K562 (cell line): ENCODE results near the gene TGFB1I1. TPM values are rescaled to one million over a fixed set of nuclear protein-coding genes. Genes with fewer than 3 reads are reported as not detected.
A peak's percentile ranks its signal among the peaks of the same experiment; 100 is the strongest.

Experiments
- CBX2 ChIP-seq: fragments of 200-600 bp; sonication (generic); IDR thresholded peaks from one replicate; pipeline ENCODE4 v1.6.1; 2012; ENCODE audit warnings: mild to moderate bottlenecking, low read length, inconsistent platforms; ENCODE audit not compliant: insufficient read depth, poor library complexity, severe bottlenecking
- ETV5 ChIP-seq: sonication (generic); formaldehyde crosslinking; IDR thresholded peaks from 2 replicates; pipeline ENCODE4 v1.4.0; 2020; ENCODE audit warnings: low read depth, mild to moderate bottlenecking, missing genetic modification reagents
- GTF2A2 ChIP-seq: IDR thresholded peaks from 2 replicates; pipeline ENCODE4 v1.6.1; 2016; ENCODE audit warnings: mild to moderate bottlenecking, missing genetic modification characterization, missing compliant biosample characterization
- KLF6 ChIP-seq: fragments of 250-450 bp; sonication (Bioruptor Pico); IDR thresholded peaks from 2 replicates; pipeline ENCODE4 v1.4.0; 2020; ENCODE audit warnings: mild to moderate bottlenecking, moderate library complexity, borderline replicate concordance
- LCOR ChIP-seq: sonication (generic); formaldehyde crosslinking; IDR thresholded peaks from 2 replicates; pipeline ENCODE4 v1.8.0; 2022; ENCODE audit warnings: mild to moderate bottlenecking, missing genetic modification reagents
- MAFK ChIP-seq: IDR thresholded peaks from 2 replicates; pipeline ENCODE4 v1.6.1; 2011; ENCODE audit warnings: low read length, improper control_type of control experiment
- MAZ ChIP-seq, 2 experiments: fragments of 450-650 bp in 1 of 2; sonication (generic) in 1 of 2; formaldehyde crosslinking; IDR thresholded peaks in 1 of 2; conservative IDR thresholded peaks in 1 of 2; 2 replicates each; pipeline versions ENCODE4 v1.4.0 to v1.5.0; 2020; ENCODE audit warnings: mild to moderate bottlenecking in 1 of 2, missing genetic modification reagents in 1 of 2
- NFRKB ChIP-seq: fragments of 450-650 bp; IDR thresholded peaks from 2 replicates; pipeline ENCODE4 v1.6.1; 2016; ENCODE audit warnings: low read depth
- POLR2AphosphoS2 ChIP-seq: IDR thresholded peaks from 2 replicates; pipeline ENCODE4 v1.6.1; 2012; ENCODE audit warnings: low read length, improper control_type of control experiment
- TAL1 ChIP-seq: fragments of 450-650 bp; IDR thresholded peaks from 2 replicates; pipeline ENCODE4 v1.6.1; 2016; ENCODE audit warnings: mild to moderate bottlenecking
- TBP ChIP-seq: optimal IDR thresholded peaks from 2 replicates; pipeline ENCODE3; 2011; ENCODE audit warnings: low read depth, low read length, improper control_type of control experiment
- TEAD4 ChIP-seq, 2 experiments: sonication (generic) in 1 of 2; formaldehyde crosslinking in 1 of 2; IDR thresholded peaks; 2 replicates each; pipeline versions ENCODE4 v1.6.1 to v1.8.0; 2012 to 2022; ENCODE audit warnings: borderline replicate concordance in 1 of 2, inconsistent platforms in 1 of 2, low read length in 1 of 2, mild to moderate bottlenecking in 1 of 2, missing genetic modification reagents in 1 of 2
- ZNF232 ChIP-seq: sonication (generic); formaldehyde crosslinking; IDR thresholded peaks from 2 replicates; pipeline ENCODE4 v1.8.0; 2022; ENCODE audit warnings: mild to moderate bottlenecking, missing genetic modification reagents
- polyA plus RNA-seq, 8 experiments: library from polyadenylated mRNA; depleted of rRNA in 4 of 8; stranded (reverse) in 5 of 8; unstranded in 3 of 8; fragments of >200 nt; fragmentation: Nextera tagmentation in 2 of 8; fragmentation: Illumina TruSeq in 1 of 8; extraction: Ambion mirVana in 2 of 8; extraction: Trizol in 1 of 8; gene quantifications; 2 replicates each; pipeline versions ENCODE4 v1.2.1 to v1.2.3, GENCODE V29; 2011 to 2014; ENCODE audit warnings: inconsistent platforms in 1 of 8, missing spikeins in 1 of 8
- total RNA-seq, 7 experiments: library from RNA; depleted of rRNA in 6 of 7; stranded (reverse); fragments of >200 nt in 6 of 7; fragmentation: Illumina TruSeq in 2 of 7; extraction: Trizol in 2 of 7; gene quantifications; 2 replicates each; pipeline versions ENCODE4 v1.2.1 to v1.2.3, GENCODE V29; 2011 to 2021; ENCODE audit warnings: low replicate concordance in 1 of 7
- TF ChIP-seq, protein P1 (sequence below): fragments of 250-450 bp; sonication (Bioruptor Pico); IDR thresholded peaks from 2 replicates; pipeline ENCODE4 v1.9.0; 2021; ENCODE audit warnings: mild to moderate bottlenecking, inconsistent platforms
- TF ChIP-seq, protein P2 (sequence below): fragments of 450-650 bp; IDR thresholded peaks from 2 replicates; pipeline ENCODE4 v1.6.1; 2016; ENCODE audit warnings: missing biosample characterization, missing genetic modification characterization
- TF ChIP-seq, protein P3 (sequence below): fragments of 450-650 bp; formaldehyde crosslinking; IDR thresholded peaks from 2 replicates; pipeline ENCODE4 v1.4.0; 2020; ENCODE audit warnings: mild to moderate bottlenecking, moderate library complexity
- TF ChIP-seq, protein P4 (sequence below): fragments of 250-450 bp; sonication (Bioruptor Pico); IDR thresholded peaks from 2 replicates; pipeline ENCODE4 v1.4.0; 2020
- TF ChIP-seq, protein P5 (sequence below): fragments of 450-650 bp; IDR thresholded peaks from 2 replicates; pipeline ENCODE4 v1.6.1; 2014; ENCODE audit warnings: low read depth, mild to moderate bottlenecking, moderate library complexity, borderline replicate concordance

TGFB1I1 gene
- total and polyA plus RNA-seq, 9 of the 15 experiments (the other 6 are each of a cell fraction or from before 2014, with no cell fraction given) = 0.04 to 0.91 (median 0.19) TPM

DNA sequence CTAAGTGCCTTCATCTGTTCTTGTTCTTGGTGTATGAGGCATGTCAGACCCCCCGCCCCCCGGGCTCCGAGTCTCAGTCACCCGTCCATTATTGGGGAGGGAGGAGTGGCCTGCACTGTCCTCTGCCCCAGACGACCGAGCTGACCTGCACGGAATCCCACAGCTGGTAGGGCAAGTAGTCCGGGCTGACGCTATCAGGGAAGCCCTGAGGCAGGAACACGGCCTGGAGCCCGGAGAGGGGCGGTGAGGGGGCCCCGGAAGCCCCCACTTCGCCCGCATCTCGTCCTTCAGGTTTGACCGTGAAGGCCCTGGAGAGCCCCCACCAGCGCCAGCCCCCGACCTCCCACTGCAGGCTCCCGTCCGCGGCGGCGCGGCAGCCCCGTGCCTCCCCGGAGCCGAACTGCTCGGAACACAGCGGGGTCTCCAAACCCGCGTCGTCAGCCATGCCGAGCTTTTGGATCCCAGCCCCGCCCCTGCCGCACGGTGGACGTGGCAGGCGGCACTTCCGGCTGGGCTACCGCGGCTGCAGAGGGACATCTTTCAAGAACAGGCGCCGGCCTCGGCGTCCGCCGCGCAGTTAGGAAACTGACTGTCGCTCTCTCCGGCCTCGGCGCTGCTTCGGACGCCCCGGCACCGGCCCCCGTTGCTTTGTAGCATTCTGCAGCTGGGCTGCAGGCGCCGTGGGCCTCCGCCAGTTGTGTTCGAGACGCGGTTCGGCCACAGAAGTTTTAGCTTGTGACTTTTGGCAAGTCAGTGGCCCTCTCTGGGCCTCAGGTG is 36.2 kb downstream of the TGFB1I1 start, which contains the start of gene RUSF1 (continued):
- TF ChIP-seq, protein P1, sequence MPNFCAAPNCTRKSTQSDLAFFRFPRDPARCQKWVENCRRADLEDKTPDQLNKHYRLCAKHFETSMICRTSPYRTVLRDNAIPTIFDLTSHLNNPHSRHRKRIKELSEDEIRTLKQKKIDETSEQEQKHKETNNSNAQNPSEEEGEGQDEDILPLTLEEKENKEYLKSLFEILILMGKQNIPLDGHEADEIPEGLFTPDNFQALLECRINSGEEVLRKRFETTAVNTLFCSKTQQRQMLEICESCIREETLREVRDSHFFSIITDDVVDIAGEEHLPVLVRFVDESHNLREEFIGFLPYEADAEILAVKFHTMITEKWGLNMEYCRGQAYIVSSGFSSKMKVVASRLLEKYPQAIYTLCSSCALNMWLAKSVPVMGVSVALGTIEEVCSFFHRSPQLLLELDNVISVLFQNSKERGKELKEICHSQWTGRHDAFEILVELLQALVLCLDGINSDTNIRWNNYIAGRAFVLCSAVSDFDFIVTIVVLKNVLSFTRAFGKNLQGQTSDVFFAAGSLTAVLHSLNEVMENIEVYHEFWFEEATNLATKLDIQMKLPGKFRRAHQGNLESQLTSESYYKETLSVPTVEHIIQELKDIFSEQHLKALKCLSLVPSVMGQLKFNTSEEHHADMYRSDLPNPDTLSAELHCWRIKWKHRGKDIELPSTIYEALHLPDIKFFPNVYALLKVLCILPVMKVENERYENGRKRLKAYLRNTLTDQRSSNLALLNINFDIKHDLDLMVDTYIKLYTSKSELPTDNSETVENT = peak; percentile 69; the same call in 1 of the 2 replicates
- TF ChIP-seq CBX2 = no peak
- TF ChIP-seq NFRKB = peak; percentile 24
- TF ChIP-seq GTF2A2 = no peak
- peak; percentile 92; the same call in 1 of the 2 replicates for TF ChIP-seq LCOR
- TF ChIP-seq MAFK = no peak
- TF ChIP-seq ZNF232 (CRISPR knock-in tag) = peak; percentile 41; the same call in 1 of the 2 replicates
- TF ChIP-seq, protein P2, sequence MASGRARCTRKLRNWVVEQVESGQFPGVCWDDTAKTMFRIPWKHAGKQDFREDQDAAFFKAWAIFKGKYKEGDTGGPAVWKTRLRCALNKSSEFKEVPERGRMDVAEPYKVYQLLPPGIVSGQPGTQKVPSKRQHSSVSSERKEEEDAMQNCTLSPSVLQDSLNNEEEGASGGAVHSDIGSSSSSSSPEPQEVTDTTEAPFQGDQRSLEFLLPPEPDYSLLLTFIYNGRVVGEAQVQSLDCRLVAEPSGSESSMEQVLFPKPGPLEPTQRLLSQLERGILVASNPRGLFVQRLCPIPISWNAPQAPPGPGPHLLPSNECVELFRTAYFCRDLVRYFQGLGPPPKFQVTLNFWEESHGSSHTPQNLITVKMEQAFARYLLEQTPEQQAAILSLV (tag) = no peak
- TF ChIP-seq MAZ (CRISPR knock-in tag; conservative IDR thresholded peaks at IDR 0.05 in 1 of 2, IDR thresholded peaks at IDR 0.05 in 1 of 2) = peak; percentile 87 to 89
- TF ChIP-seq, protein P3, sequence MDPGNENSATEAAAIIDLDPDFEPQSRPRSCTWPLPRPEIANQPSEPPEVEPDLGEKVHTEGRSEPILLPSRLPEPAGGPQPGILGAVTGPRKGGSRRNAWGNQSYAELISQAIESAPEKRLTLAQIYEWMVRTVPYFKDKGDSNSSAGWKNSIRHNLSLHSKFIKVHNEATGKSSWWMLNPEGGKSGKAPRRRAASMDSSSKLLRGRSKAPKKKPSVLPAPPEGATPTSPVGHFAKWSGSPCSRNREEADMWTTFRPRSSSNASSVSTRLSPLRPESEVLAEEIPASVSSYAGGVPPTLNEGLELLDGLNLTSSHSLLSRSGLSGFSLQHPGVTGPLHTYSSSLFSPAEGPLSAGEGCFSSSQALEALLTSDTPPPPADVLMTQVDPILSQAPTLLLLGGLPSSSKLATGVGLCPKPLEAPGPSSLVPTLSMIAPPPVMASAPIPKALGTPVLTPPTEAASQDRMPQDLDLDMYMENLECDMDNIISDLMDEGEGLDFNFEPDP (CRISPR knock-in tag) = no peak
- TF ChIP-seq TEAD4 (IDR thresholded peaks at IDR 0.05; ENCODE audit: low read length) = no peak
- TF ChIP-seq TEAD4 (CRISPR knock-in tag; IDR thresholded peaks at IDR 0.05; ENCODE audit: borderline replicate concordance) = no peak
- TF ChIP-seq KLF6 (CRISPR knock-in tag) = peak; percentile 84
- TF ChIP-seq, protein P4, sequence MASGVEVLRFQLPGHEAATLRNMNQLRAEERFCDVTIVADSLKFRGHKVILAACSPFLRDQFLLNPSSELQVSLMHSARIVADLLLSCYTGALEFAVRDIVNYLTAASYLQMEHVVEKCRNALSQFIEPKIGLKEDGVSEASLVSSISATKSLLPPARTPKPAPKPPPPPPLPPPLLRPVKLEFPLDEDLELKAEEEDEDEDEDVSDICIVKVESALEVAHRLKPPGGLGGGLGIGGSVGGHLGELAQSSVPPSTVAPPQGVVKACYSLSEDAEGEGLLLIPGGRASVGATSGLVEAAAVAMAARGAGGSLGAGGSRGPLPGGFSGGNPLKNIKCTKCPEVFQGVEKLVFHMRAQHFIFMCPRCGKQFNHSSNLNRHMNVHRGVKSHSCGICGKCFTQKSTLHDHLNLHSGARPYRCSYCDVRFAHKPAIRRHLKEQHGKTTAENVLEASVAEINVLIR (CRISPR knock-in tag) = 0 out of 2 replicates have a peak, but pooled peaks have one; percentile 14
- peak; percentile 85 for TF ChIP-seq ETV5
- TF ChIP-seq, protein P5, sequence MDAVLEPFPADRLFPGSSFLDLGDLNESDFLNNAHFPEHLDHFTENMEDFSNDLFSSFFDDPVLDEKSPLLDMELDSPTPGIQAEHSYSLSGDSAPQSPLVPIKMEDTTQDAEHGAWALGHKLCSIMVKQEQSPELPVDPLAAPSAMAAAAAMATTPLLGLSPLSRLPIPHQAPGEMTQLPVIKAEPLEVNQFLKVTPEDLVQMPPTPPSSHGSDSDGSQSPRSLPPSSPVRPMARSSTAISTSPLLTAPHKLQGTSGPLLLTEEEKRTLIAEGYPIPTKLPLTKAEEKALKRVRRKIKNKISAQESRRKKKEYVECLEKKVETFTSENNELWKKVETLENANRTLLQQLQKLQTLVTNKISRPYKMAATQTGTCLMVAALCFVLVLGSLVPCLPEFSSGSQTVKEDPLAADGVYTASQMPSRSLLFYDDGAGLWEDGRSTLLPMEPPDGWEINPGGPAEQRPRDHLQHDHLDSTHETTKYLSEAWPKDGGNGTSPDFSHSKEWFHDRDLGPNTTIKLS = peak; percentile 100
- TF ChIP-seq TBP = peak; percentile 78
- no peak for TF ChIP-seq TAL1
- TF ChIP-seq POLR2AphosphoS2 = peak; percentile 71; the same call in 1 of the 2 replicates
